Measurements from ENCODE around the gene CHST5.
"Not testable (repeated sequence)": the region's sequence is repeated elsewhere in the genome, so short reads cannot be mapped to it uniquely, and the experiment has no call there.

The CHST5 gene

GRCh38 chr16:75555707-75556430, 20.0 kb upstream of the CHST5 start, which contains the start of gene TMEM231:
TSS of gene TMEM231 (minus strand) at chr16:75556252. CDS start at chr16:75556209, 43 bp downstream.
- DNase-seq, result peak; percentile 97 to 99 (median 98)
- intact Hi-C loops (cut with DNase I), result loop anchor here (5.0 to 10.0 kb wide), 2 partner anchors 81 to 206 kb away; no protein-coding TSS in a partner anchor

GRCh38 chr16:75555213-75555706, 19.4 kb upstream of the CHST5 start:
- intact Hi-C loops (cut with DNase I), result loop anchor here (5.0 to 10.0 kb wide), 2 partner anchors 80 to 207 kb away; no protein-coding TSS in a partner anchor

GRCh38 chr16:75552951-75553350, 17.0 kb upstream of the CHST5 start:
- no peak for DNase-seq
- intact Hi-C loops (cut with DNase I), result loop anchor here (10.0 kb wide), 1 partner anchor 78 kb away; no protein-coding TSS in a partner anchor

More at GRCh38 chr16:75555213-75555706, 19.4 kb upstream of the CHST5 start:
- DNase-seq, result peak; percentile 78 to 96 (median 89)

GRCh38 chr16:75550211-75550662, 14.3 kb upstream of the CHST5 start:
- intact Hi-C loops (cut with DNase I), result loop anchor here (10.0 kb wide), 1 partner anchor 75 kb away; no protein-coding TSS in a partner anchor
- peak in 38 of 42 donors; percentile 24 to 84 (median 63) for DNase-seq

GRCh38 chr16:75548456-75548855, 12.5 kb upstream of the CHST5 start:
- DNase-seq; intact Hi-C loops (cut with DNase I): not testable (repeated sequence)

- intact Hi-C loops (cut with DNase I), result no loop called here
- no peak for DNase-seq
These were observed 10.4 kb upstream of the CHST5 start for GRCh38 chr16:75546293-75546692.

GRCh38 chr16:75545879-75546278, 10.0 kb upstream of the CHST5 start:
- intact Hi-C loops (cut with DNase I), result not testable (repeated sequence)

GRCh38 chr16:75542462-75542861, 6.6 kb upstream of the CHST5 start:
- intact Hi-C loops (cut with DNase I); DNase-seq: not testable (repeated sequence)

More at GRCh38 chr16:75545879-75546278, 10.0 kb upstream of the CHST5 start:
- peak in 1 of 42 donors; percentile 16 for DNase-seq

- intact Hi-C loops (cut with DNase I), result no loop called here
- DNase-seq, result no peak
These were observed 5.3 kb upstream of the CHST5 start for GRCh38 chr16:75541236-75541635.

- peak in 28 of 42 donors; percentile 18 to 70 (median 42) for DNase-seq
- intact Hi-C loops (cut with DNase I), result not testable (repeated sequence)
These were observed 3.1 kb upstream of the CHST5 start for GRCh38 chr16:75538882-75539565.

GRCh38 chr16:75537776-75538175, 1.9 kb upstream of the CHST5 start:
- intact Hi-C loops (cut with DNase I), result no loop called here
- no peak for DNase-seq

- no peak for DNase-seq
- intact Hi-C loops (cut with DNase I), result no loop called here
These were observed 581 bp downstream of the CHST5 start for GRCh38 chr16:75535211-75535843.

GRCh38 chr16:75534560-75535205, 1.2 kb downstream of the CHST5 start:
- intact Hi-C loops (cut with DNase I), result no loop called here
- no peak for DNase-seq

GRCh38 chr16:75532791-75533190, 3.1 kb downstream of the CHST5 start:
- peak in 1 of 42 donors; percentile 6 for DNase-seq
- intact Hi-C loops (cut with DNase I), result no loop called here

GRCh38 chr16:75532142-75532765, 3.7 kb downstream of the CHST5 start:
- no peak for DNase-seq
- intact Hi-C loops (cut with DNase I), result no loop called here

- intact Hi-C loops (cut with DNase I), result no loop called here
- no peak for DNase-seq
These were observed 5.9 kb downstream of the CHST5 start for GRCh38 chr16:75529959-75530358.

- intact Hi-C loops (cut with DNase I), result no loop called here
- DNase-seq, result no peak
These were observed 6.6 kb downstream of the CHST5 start for GRCh38 chr16:75529056-75529905.

Measured in head of caudate nucleus (tissue), 42 donors.